Body of pancreas (tissue), 4 donors: ENCODE results near the gene FAM20C. TPM values are rescaled to one million over a fixed set of nuclear protein-coding genes. Genes with fewer than 3 reads are reported as not detected.

Experiments
- ATAC-seq: fragments of 150-250 bp; one replicate; pipeline ENCODE4 v1.9.1; 2016
- DNase-seq, 4 donors: peaks; one replicate each; pipeline ENCODE4 v3.0.0-alpha.2; 2019
- H3K27ac ChIP-seq, 4 donors: fragments of 200-600 bp; sonication (generic); 1 replicate in 3 of 4; 2 replicates in 1 of 4; pipeline versions ENCODE4 v1.5.1 to v1.6.1; 2016 to 2019; ENCODE audit warnings: mild to moderate bottlenecking in 1 of 4, mixed read lengths in 1 of 4, moderate library complexity in 1 of 4
- H3K27me3 ChIP-seq, 2 donors: fragments of 200-600 bp; sonication (generic); one replicate each; pipeline ENCODE4 v1.6.0; 2016; ENCODE audit warnings: mild to moderate bottlenecking in 1 of 2
- H3K36me3 ChIP-seq, 2 donors: fragments of 200-600 bp; sonication (generic); replicated peaks in 1 of 2; 2 replicates each; pipeline ENCODE4 v1.5.1; 2016; ENCODE audit warnings: low read depth in 2 of 2; ENCODE audit not compliant: insufficient read depth in 1 of 2
- H3K4me1 ChIP-seq: fragments of 200-600 bp; sonication (generic); one replicate; pipeline ENCODE4 v1.6.0; 2016
- H3K4me3 ChIP-seq, 2 donors: fragments of 200-600 bp; sonication (generic); 1 replicate in 1 of 2; 2 replicates in 1 of 2; pipeline ENCODE4 v1.5.1; 2016 to 2019
- H3K9me3 ChIP-seq, 3 donors: fragments of 200-600 bp; sonication (generic); 1 replicate in 2 of 3; 2 replicates in 1 of 3; pipeline ENCODE4 v1.5.1; 2016
- POLR2A ChIP-seq, 3 donors: fragments of 450-650 bp; IDR thresholded peaks; one replicate each; pipeline ENCODE4 v1.6.1; 2016; ENCODE audit warnings: antibody characterized with exemption in 3 of 3, mild to moderate bottlenecking in 2 of 3
- WGBS, 2 donors: methylation state at CpG; one replicate each; pipeline ENCODE4 v1.1.5; 2017; 5-methylcytosine and 5-hydroxymethylcytosine counted together
- intact Hi-C: fragments of 100-400 bp; cut with DNase I; formaldehyde crosslinking; loops from one replicate; pipeline ENCODE4 v1.15.1; 2023
- total RNA-seq, 2 donors: library from RNA; depleted of rRNA; stranded (reverse); fragments of >200 nt; gene quantifications; one replicate each; pipeline ENCODE4 v1.1.0, GENCODE V29; 2016
- TF ChIP-seq, protein P1 (sequence below), 7 experiments: fragments of 450-650 bp in 4 of 7; fragments of 200-600 bp in 3 of 7; sonication (generic) in 3 of 7; IDR thresholded peaks; one replicate each; pipeline ENCODE4 v1.5.1; 2016 to 2019; ENCODE audit warnings: antibody characterized with exemption in 7 of 7

FAM20C gene
- total RNA-seq, 2 donors from 2014 or later = 12.7 to 26.0 TPM

DNA sequence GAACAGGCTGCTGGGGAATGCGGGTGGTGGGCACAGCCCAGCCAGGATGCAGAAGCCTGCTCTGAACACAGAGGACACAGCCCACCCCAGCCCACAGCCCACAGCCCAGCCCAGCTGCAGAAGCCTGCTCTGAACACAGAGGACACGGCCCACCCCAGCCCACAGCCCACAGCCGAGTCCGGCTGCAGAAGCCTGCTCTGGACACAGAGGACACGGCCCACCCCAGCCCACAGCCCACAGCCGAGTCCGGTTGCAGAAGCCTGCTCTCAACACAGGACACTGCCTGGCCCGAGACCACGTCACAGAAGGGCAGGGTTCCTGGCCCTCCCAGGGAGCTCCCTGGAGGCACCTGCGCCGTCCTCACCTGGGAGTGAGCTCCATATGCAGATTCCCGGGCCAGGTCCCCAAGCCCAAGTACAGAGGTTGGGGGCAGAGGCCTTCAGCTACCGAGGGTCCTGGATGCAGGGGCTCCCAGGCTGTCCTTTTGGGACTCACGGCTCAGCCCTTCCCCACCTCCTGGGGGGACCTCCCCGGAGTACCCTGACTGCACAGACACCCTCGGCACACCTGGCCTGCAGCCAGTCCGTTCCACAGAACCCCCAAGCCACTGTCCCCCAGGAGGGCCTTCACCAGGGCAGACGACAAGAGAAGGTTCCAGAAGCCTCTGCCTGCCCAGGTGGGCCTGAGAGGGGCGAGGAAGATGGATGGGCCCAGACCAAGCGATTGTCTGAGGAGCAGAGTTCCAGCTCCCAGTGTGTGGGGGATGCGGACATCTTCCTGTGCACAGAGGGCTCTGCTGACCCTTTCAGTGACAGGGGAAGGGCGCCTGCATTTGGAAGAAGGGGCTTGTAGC is 73.9 kb downstream of the FAM20C start:
- ATAC-seq (no peak), DNase-seq (no peak)
- Histone ChIP-seq H3K27me3 (no peaks in the 10 kb centered on the region), H3K9me3 (no peaks in the 10 kb centered on the region), H3K4me1 (peaks cover 6% of the 10 kb centered on the region), H3K36me3 (no peaks in the 10 kb centered on the region), H3K27ac (no peak overlapping the region), H3K4me3 (no peak overlapping the region)
- WGBS, 2 donors = 75 to 87% methylated on average over 6 to 21 of the region's 22 CpGs
- intact Hi-C loops = no loop called here
- TF ChIP-seq, protein P1, sequence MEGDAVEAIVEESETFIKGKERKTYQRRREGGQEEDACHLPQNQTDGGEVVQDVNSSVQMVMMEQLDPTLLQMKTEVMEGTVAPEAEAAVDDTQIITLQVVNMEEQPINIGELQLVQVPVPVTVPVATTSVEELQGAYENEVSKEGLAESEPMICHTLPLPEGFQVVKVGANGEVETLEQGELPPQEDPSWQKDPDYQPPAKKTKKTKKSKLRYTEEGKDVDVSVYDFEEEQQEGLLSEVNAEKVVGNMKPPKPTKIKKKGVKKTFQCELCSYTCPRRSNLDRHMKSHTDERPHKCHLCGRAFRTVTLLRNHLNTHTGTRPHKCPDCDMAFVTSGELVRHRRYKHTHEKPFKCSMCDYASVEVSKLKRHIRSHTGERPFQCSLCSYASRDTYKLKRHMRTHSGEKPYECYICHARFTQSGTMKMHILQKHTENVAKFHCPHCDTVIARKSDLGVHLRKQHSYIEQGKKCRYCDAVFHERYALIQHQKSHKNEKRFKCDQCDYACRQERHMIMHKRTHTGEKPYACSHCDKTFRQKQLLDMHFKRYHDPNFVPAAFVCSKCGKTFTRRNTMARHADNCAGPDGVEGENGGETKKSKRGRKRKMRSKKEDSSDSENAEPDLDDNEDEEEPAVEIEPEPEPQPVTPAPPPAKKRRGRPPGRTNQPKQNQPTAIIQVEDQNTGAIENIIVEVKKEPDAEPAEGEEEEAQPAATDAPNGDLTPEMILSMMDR (IDR thresholded peaks at IDR 0.05) = no peak
- TF ChIP-seq POLR2A (IDR thresholded peaks at IDR 0.05) = no peak

- ATAC-seq = peak; percentile 56
- TF ChIP-seq, protein P1 (IDR thresholded peaks at IDR 0.05) = peak in 6 of 7 experiments; percentile 40 to 75 (median 64)
- no peak for TF ChIP-seq POLR2A (IDR thresholded peaks at IDR 0.05)
- H3K27me3 ChIP-seq = no peaks in the 10 kb centered on the region
- no peaks in the 10 kb centered on the region for H3K36me3 ChIP-seq
- H3K4me3 ChIP-seq = no peak overlapping the region
- H3K27ac ChIP-seq = no peak overlapping the region
- peak; percentile 65 to 83 (median 74) for DNase-seq
- intact Hi-C loops = no loop called here
- WGBS, 2 donors = 73 to 76% methylated on average over 23 to 24 of the region's 45 CpGs
- no peaks in the 10 kb centered on the region for H3K9me3 ChIP-seq
- H3K4me1 ChIP-seq = peaks cover 6% of the 10 kb centered on the region
Measured at GRCh38 chr7:266851-267840, 74.8 kb downstream of the FAM20C start.

DNA sequence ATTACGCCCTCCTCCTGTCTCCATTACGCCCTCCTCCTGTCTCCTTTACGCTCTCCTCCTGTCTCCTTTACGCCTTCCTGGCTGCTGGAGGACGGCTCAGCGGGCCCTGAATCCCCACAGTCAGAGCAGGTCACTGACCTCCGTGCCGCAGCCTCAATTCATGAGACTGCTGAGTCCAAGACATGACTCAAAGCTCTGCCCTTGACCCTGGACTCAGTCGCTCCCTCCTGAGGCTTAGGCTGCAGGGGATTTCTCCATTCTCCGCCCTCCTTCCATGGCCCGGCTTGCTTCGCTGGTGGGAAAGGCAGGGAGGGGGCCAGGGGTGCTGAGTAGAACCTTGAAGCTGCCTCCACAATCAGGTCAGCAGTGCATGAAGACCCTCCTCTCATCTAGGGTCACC is 76.6 kb downstream of the FAM20C start:
- Histone ChIP-seq H3K4me3 (no peak overlapping the region), H3K27ac (no peak overlapping the region), H3K9me3 (peaks cover 0 to 4% (median 0%) of the 10 kb centered on the region in 3 donors), H3K27me3 (no peaks in the 10 kb centered on the region), H3K36me3 (no peaks in the 10 kb centered on the region), H3K4me1 (peaks cover 6% of the 10 kb centered on the region)
- intact Hi-C loops = no loop called here
- TF ChIP-seq, protein P1 (IDR thresholded peaks at IDR 0.05) = no peak
- TF ChIP-seq POLR2A (IDR thresholded peaks at IDR 0.05) = no peak
- ATAC-seq (no peak), DNase-seq (no peak)
- WGBS, 2 donors = 80 to 88% methylated on average over 11 to 12 of the region's 12 CpGs

DNA sequence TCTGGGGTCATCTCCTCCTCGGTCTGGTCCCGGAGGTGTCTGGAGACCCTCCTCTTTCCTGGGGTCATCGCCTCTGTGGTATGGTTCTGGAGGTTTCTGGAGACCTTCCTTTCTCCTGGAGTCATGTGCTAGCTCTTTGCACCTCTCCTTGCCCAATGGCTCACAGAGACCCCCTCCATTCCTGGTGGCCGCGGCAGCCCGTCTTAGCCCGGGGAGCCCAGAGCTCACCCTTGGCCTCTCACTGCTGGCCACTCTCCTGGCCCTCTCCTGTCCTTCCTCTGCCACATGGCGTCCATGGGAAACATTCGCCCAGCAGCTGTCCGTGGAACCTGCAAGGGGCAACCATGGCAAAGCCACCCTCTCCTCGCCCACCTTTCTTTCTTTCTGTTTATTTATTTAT is 77.3 kb downstream of the FAM20C start:
- no peak for ATAC-seq
- Histone ChIP-seq H3K36me3 (no peaks in the 10 kb centered on the region), H3K27me3 (no peaks in the 10 kb centered on the region), H3K4me3 (no peak overlapping the region), H3K27ac (no peak overlapping the region), H3K9me3 (peaks cover 0 to 4% (median 0%) of the 10 kb centered on the region in 3 donors), H3K4me1 (peaks cover 6% of the 10 kb centered on the region)
- WGBS, 2 donors = 74 to 78% methylated on average over 11 of the region's 11 CpGs
- no peak for TF ChIP-seq POLR2A (IDR thresholded peaks at IDR 0.05)
- TF ChIP-seq, protein P1 (IDR thresholded peaks at IDR 0.05) = no peak
- intact Hi-C loops = no loop called here
- DNase-seq = no peak
